Neuron (in vitro differentiated cells): ENCODE results near the gene FBXW7.

Experiments
- H2AFZ ChIP-seq: one replicate; pipeline ENCODE4 v1.6.1; 2013; ENCODE audit warnings: low read depth, mild to moderate bottlenecking, inconsistent platforms, low read length, moderate library complexity
- H3K27me3 ChIP-seq: one replicate; pipeline ENCODE4 v1.6.1; 2013; ENCODE audit warnings: low read length; ENCODE audit not compliant: insufficient read depth
- H3K36me3 ChIP-seq: one replicate; pipeline ENCODE4 v1.6.1; 2013; ENCODE audit warnings: low read length; ENCODE audit not compliant: insufficient read depth
- H3K4me1 ChIP-seq: one replicate; pipeline ENCODE4 v1.6.1; 2013; ENCODE audit warnings: low read length; ENCODE audit not compliant: insufficient read depth
- H3K4me3 ChIP-seq: 2 replicates; pipeline ENCODE4 v1.5.1; 2013; ENCODE audit warnings: mild to moderate bottlenecking, low read length, moderate library complexity
- H3K9me3 ChIP-seq: one replicate; pipeline ENCODE4 v1.6.1; 2013; ENCODE audit warnings: low read length

FBXW7 gene

GRCh38 chr4:152328582-152328981 lies 207.3 kb downstream of the FBXW7 start:
- Histone ChIP-seq H3K4me3 (no peak overlapping the region), H3K27me3 (no peaks in the 10 kb centered on the region), H3K9me3 (no peaks in the 10 kb centered on the region), H3K4me1 (no peaks in the 10 kb centered on the region), H3K36me3 (peaks cover 70% of the 10 kb centered on the region), H2AFZ (no peak overlapping the region)

GRCh38 chr4:152327606-152328453 lies 208.1 kb downstream of the FBXW7 start:
- H3K4me1 ChIP-seq: no peaks in the 10 kb centered on the region
- H3K27me3 ChIP-seq: no peaks in the 10 kb centered on the region
- peaks cover 72% of the 10 kb centered on the region for H3K36me3 ChIP-seq
- no peak overlapping the region for H3K4me3 ChIP-seq
- no peak overlapping the region for H2AFZ ChIP-seq
- no peaks in the 10 kb centered on the region for H3K9me3 ChIP-seq

DNA sequence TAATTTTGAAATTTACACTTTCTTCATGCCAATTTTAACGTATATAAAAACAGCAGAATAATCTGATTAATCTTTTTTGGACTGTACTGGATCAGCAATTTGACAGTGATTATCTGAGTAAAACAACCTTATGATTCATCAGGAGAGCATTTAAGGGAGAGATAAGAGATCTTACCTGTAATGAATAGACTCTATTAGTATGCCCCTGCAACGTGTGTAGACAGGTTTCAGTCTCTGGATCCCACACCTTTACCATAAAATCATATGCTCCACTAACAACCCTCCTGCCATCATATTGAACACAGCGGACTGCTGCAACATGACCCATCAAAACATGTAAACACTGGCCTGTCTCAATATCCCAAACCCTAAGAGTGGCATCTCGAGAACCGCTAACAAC lies 210.1 kb downstream of the FBXW7 start:
- no peaks in the 10 kb centered on the region for H3K4me1 ChIP-seq
- no peaks in the 10 kb centered on the region for H3K9me3 ChIP-seq
- no peaks in the 10 kb centered on the region for H3K27me3 ChIP-seq
- H3K36me3 ChIP-seq: peaks cover 73% of the 10 kb centered on the region
- no peak overlapping the region for H2AFZ ChIP-seq
- H3K4me3 ChIP-seq: no peak overlapping the region

DNA sequence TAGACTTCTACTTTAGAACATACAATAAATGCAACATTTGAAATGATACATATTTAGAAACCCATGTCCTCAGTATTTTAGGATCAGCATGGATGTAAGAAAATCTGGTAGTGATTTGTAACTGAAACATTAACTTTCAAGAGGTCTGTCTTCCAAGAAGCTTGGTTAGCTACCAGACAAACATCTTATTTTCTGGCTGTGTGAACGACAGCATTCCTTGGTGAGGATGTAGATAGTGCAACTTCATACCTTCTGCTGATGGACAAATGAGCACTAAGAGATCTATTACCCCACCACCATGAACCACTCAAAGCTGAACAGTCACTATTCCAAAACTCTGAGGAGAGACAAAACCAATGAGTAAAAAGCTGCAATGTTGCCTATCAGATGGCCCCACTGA lies 212.7 kb downstream of the FBXW7 start:
- Histone ChIP-seq H3K27me3 (no peaks in the 10 kb centered on the region), H3K4me1 (no peaks in the 10 kb centered on the region), H3K36me3 (peaks cover 56% of the 10 kb centered on the region)

GRCh38 chr4:152322656-152323055 lies 213.2 kb downstream of the FBXW7 start:
- no peaks in the 10 kb centered on the region for H3K4me1 ChIP-seq
- no peaks in the 10 kb centered on the region for H3K9me3 ChIP-seq
- peaks cover 50% of the 10 kb centered on the region for H3K36me3 ChIP-seq
- no peak overlapping the region for H3K4me3 ChIP-seq
- no peak overlapping the region for H2AFZ ChIP-seq
- no peaks in the 10 kb centered on the region for H3K27me3 ChIP-seq

More for the DNA sequence above, 212.7 kb downstream of the FBXW7 start:
- no peak overlapping the region for H2AFZ ChIP-seq
- no peak overlapping the region for H3K4me3 ChIP-seq
- H3K9me3 ChIP-seq: no peaks in the 10 kb centered on the region

- no peak overlapping the region for H2AFZ ChIP-seq
- peaks cover 45% of the 10 kb centered on the region for H3K36me3 ChIP-seq
- no peaks in the 10 kb centered on the region for H3K9me3 ChIP-seq
- H3K4me3 ChIP-seq: no peak overlapping the region
- H3K27me3 ChIP-seq: no peaks in the 10 kb centered on the region
- no peaks in the 10 kb centered on the region for H3K4me1 ChIP-seq
These were observed 214.0 kb downstream of the FBXW7 start for GRCh38 chr4:152321923-152322322.

DNA sequence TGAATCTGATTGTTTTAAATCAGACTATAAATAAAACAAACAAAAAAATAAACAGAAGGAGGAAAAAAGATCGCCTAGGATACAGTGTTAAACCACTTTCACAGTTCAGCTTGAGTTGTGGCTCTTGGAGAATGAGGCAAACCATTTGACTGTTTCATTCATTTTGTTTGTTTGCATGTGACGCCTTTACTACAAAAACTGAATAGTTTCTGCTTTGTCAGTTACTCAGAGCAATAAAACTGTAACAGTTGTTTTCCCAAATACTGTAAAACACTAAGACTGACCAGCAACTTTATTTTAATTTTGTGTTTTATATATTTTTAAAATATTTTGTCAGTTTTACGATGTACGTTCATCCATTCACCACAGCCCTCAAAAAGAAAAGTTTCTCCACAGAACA lies 214.5 kb downstream of the FBXW7 start:
- no peak overlapping the region for H3K4me3 ChIP-seq
- no peak overlapping the region for H2AFZ ChIP-seq
- H3K9me3 ChIP-seq: no peaks in the 10 kb centered on the region
- H3K4me1 ChIP-seq: no peaks in the 10 kb centered on the region
- peaks cover 45% of the 10 kb centered on the region for H3K36me3 ChIP-seq
- H3K27me3 ChIP-seq: no peaks in the 10 kb centered on the region

- no peaks in the 10 kb centered on the region for H3K27me3 ChIP-seq
These were observed 218.9 kb downstream of the FBXW7 start for GRCh38 chr4:152316969-152317368.

DNA sequence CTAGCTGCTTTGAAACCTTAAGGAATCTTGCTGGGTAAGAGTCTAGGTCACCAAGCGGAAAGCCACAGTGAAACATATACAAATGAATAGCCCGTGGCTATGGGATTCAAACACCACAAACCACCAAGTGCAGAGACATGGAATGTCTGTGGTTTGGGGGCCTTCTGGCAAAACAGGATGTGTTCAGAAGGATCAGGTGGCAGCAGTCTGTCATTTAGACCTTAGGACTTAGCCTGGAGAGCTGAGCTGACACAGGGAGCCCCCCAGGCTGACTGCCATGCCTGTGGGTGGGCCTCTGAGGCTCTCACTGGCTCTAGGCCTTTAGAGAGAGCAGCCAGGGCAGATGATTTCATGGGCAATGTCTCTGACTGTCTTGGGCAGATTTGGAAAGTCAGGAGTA lies 225.6 kb downstream of the FBXW7 start:
- Histone ChIP-seq H3K27me3 (peaks cover 3% of the 10 kb centered on the region), H3K9me3 (no peaks in the 10 kb centered on the region), H3K4me3 (no peak overlapping the region), H2AFZ (no peak overlapping the region), H3K4me1 (no peaks in the 10 kb centered on the region), H3K36me3 (no peaks in the 10 kb centered on the region)

More at GRCh38 chr4:152316969-152317368, 218.9 kb downstream of the FBXW7 start:
- Histone ChIP-seq H3K4me1 (no peaks in the 10 kb centered on the region), H2AFZ (no peak overlapping the region), H3K9me3 (no peaks in the 10 kb centered on the region), H3K36me3 (peaks cover 10% of the 10 kb centered on the region), H3K4me3 (no peak overlapping the region)

DNA sequence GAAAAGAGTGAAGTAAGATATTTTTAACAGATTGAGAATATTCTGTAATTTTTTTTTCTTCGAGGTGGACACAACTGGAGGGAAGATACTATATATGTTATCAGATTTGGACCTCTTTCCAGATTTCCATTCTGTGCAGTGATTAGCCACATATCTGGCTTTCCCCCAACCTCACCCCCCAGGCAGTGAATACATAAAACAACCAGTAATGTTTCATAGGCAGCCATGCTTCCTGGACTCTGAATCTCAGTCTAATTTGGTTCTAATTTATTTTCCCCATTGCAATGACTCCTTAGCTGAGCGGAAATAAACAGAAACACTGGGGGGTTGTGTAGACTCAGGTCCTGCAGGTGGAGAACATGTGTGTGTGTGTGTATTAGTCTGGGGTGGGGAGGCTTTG lies 226.5 kb downstream of the FBXW7 start:
- Histone ChIP-seq H3K27me3 (peaks cover 9% of the 10 kb centered on the region), H3K4me3 (no peak overlapping the region), H3K4me1 (no peaks in the 10 kb centered on the region), H3K36me3 (no peaks in the 10 kb centered on the region), H2AFZ (no peak overlapping the region), H3K9me3 (no peaks in the 10 kb centered on the region)

GRCh38 chr4:152308951-152309350 lies 226.9 kb downstream of the FBXW7 start:
- peaks cover 12% of the 10 kb centered on the region for H3K27me3 ChIP-seq

GRCh38 chr4:152307669-152308068 lies 228.2 kb downstream of the FBXW7 start:
- Histone ChIP-seq H3K36me3 (no peaks in the 10 kb centered on the region), H3K27me3 (peaks cover 12% of the 10 kb centered on the region), H2AFZ (no peak overlapping the region), H3K9me3 (no peaks in the 10 kb centered on the region), H3K4me1 (no peaks in the 10 kb centered on the region), H3K4me3 (no peak overlapping the region)

More at GRCh38 chr4:152308951-152309350, 226.9 kb downstream of the FBXW7 start:
- Histone ChIP-seq H2AFZ (no peak overlapping the region), H3K9me3 (no peaks in the 10 kb centered on the region), H3K4me1 (no peaks in the 10 kb centered on the region), H3K36me3 (no peaks in the 10 kb centered on the region), H3K4me3 (no peak overlapping the region)

- no peaks in the 10 kb centered on the region for H3K9me3 ChIP-seq
- no peaks in the 10 kb centered on the region for H3K4me1 ChIP-seq
- H3K27me3 ChIP-seq: peaks cover 12% of the 10 kb centered on the region
- no peak overlapping the region for H2AFZ ChIP-seq
- no peak overlapping the region for H3K4me3 ChIP-seq
- no peaks in the 10 kb centered on the region for H3K36me3 ChIP-seq
These were observed 229.4 kb downstream of the FBXW7 start for GRCh38 chr4:152306541-152306940.

DNA sequence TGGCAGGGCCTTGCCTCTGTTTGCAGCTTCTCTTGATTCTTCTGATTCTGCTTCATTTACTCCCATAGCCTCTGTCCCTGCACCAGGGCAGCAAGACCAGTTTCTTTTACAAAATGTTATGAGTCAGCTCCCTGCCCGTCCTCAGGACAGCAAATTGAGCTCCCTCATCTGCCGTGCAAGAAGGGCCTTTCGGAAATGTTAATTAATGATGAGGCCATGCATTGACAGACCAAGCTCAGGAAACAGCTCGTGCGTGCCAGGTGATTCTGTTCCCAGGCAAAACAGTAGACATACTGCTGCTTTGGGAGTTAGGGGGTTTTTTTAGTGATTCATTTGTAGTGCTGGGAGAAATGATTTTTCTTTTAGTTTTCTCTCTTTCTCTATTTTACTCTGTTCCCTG lies 231.7 kb downstream of the FBXW7 start:
- Histone ChIP-seq H3K36me3 (no peaks in the 10 kb centered on the region), H2AFZ (no peak overlapping the region), H3K9me3 (no peaks in the 10 kb centered on the region), H3K4me3 (no peak overlapping the region), H3K4me1 (no peaks in the 10 kb centered on the region), H3K27me3 (peaks cover 12% of the 10 kb centered on the region)
